ENCODE data around the gene SERINC5.
A peak's percentile ranks its signal among the peaks of the same experiment; 100 is the strongest.
"Not testable (repeated sequence)": the region's sequence is repeated elsewhere in the genome, so short reads cannot be mapped to it uniquely, and the experiment has no call there.

Gene SERINC5

GRCh38 chr5:80172067-80172695, 83.7 kb downstream of the SERINC5 start:
- DNase-seq (ENCODE audit: low read depth, low spot score), result no peak

DNA sequence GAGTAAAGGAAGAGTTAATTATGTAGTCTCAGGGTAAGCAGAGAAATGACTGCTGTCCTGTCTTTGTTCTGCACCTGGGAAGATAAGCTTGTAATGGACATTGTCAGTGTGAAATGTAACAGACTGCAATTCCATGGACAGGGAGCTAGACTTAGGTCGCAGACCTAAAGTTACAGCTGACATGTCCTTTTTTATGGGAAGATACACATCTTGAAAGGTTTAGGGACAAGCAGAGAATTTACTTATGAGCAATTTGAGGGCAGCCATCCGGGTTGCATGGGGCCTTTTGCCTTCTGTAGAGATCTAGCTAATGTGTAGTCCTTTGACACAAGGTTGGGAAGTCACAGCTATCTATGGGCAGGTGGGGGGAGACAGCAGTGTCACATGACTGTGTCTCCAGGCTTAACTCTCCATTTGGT, 85.7 kb downstream of the SERINC5 start:
- DNase-seq (ENCODE audit: low read depth, low spot score), result no peak

- no peak for DNase-seq (ENCODE audit: low read depth, low spot score)
These were observed 87.3 kb downstream of the SERINC5 start for GRCh38 chr5:80168388-80169028.

DNA sequence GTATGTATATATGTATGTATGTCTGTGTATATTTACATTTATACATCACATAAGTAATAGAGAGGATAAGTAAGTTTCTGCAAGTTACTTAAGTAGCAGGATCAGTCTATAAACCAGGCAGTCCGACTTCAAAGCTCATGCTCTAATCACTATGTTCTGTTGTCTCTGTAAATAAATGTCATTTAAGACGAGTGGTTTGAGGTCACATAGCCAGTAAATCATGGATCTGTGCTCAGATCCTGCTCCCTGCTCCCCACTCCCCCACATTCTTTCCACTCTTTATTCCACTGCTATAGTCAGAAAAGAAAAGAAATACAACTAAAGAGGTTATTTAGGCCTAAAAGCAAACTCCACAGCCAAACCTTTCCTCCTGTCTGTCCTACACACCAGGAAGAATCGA, 90.4 kb downstream of the SERINC5 start:
- no peak for DNase-seq (ENCODE audit: low read depth, low spot score)

- DNase-seq (ENCODE audit: low read depth, low spot score), result no peak
These were observed 94.7 kb downstream of the SERINC5 start for GRCh38 chr5:80161165-80161564.

DNA sequence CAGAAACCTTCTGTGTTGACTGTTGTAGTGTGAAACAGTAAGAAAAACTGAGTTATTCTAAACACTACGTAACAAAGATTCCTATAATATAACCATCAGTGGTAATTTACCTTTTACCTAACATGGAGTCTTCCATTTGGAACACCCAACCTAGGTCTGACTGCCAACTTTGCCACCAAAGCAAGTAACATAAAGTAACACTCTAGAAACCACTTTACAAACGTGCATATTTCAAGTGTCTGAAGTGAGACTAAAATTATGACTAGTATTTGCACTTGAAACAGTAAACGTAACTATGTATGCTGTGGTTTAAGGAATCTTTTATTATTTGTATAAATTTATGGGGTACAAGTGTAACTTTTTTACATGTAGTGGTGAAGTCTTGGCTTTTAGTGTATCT, 95.6 kb downstream of the SERINC5 start:
- DNase-seq (ENCODE audit: low read depth, low spot score), result no peak

GRCh38 chr5:80159133-80159815, 96.6 kb downstream of the SERINC5 start:
- DNase-seq (ENCODE audit: low read depth, low spot score), result no peak

DNA sequence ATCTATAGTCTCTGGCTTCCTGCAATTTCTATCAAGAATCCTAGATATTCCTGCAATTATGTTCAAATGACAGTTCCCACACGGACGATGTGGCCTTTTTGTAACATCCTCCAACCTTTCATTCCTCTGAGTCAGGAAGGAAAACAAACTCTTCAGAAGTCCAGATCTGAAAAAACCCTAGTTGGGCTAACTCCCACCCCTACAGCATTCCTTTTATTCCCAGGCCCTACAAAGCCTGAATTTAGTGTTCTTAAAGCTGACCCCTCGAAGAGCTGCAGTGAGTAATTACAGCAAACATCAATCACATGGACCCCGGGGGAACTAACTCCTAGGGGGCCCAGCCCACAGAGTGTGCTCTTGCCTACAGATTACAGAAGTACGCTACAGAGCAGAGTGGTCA, 99.7 kb downstream of the SERINC5 start:
- peak; percentile 12 for DNase-seq (ENCODE audit: low read depth, low spot score)

DNA sequence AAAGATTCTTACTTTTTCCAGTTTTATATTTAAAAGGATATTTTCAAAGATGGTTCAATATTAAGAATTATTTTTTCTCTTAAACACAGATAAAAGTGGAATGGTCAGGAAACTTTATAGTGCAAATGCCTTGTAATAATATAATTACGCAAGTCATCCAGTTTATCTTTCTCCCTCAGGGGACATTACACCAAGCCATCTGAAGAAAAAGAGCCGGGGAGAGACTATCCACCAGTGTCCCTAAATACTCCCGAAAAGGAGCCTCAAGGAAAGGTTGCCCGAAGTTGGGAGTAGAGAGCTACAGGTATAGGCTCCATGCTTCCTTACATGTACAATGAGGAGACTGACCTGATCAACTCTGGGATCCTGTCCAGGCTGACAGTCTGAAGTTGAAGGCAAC, 101.1 kb downstream of the SERINC5 start:
- DNase-seq (ENCODE audit: low read depth, low spot score), result no peak

DNA sequence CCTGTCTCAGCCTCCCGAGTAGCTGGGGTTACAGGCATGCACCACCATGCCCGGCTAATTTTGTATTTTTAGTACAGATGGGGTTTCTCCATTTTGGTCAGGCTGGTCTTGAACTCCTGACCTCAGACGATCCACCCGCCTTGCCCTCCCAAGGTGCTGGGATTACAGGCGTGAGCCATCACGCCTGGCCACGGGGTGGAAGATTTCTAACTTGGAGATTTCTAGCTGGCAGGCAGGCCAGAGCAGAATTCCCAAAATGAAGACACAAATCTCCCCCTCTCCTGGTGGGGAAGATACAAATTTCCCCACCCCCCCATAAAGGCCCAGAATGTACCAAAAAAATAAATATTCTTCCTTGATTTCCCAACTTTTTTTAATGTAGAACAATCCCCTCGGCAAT, 101.6 kb downstream of the SERINC5 start:
- DNase-seq (ENCODE audit: low read depth, low spot score), result not testable (repeated sequence)

DNA sequence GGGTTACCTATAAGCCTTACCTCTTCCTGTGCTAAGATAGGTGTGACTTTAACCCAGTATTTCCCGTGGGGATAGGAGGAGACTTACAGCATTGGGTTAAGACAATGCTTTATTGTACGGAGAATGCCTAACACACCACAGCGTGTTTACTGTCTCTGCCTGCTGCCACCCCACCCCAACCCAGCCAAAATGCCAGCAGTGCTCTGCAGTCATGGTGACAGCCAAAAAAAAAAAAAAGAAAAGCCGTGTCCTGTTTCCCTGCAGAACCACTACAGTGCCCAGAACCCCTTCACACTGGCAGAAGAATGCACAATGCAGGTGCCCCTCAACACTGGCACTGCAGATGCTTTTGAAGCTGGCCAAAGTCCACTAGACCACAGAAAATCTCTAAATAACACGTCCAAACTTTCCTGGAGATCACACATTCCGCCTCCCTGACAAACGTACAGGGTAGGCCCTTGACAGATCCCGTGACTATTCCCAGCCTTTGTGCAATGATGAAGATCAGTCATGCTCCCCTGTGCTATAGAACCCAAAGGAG, 102.2 kb downstream of the SERINC5 start:
- DNase-seq (ENCODE audit: low read depth, low spot score), result no peak

DNA sequence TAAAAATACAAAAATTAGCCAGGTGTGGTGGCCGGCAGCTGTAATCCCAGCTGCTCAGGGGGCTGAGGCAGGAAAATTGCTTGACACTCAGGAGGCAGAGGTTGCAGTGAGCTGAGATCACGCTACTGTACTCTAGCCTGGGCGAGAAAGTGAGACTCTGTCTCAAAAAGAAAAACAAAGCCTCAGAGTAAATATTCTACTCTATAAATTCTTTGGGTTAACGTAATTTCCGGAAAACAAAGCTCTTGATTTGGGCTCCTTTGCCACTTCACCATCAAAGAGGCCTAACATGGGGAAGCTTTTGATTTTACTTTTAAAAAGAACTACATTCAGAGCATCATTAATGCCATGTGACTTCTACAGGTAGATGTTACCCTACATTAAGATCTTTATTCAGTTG, 103.1 kb downstream of the SERINC5 start:
- DNase-seq (ENCODE audit: low read depth, low spot score), result no peak

DNA sequence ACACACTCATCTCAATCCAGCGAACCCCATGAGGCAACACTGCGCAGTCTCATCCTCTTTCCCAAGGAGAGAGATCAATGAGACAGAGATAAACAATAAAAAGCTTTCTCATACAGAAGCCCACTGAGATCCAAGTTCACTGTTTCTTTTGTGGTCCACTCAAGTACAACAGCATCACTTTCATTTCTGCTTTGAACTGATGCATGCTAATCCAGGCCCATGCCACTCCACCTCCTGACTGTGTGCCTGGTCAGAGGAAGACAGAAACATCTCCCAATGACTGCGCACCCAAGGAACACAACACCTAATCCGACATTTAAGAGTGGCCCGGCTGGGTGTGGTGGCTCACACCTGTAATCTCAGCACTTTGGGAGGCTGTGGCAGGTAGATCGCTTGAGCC, 104.0 kb downstream of the SERINC5 start:
- DNase-seq (ENCODE audit: low read depth, low spot score), result no peak

- DNase-seq (ENCODE audit: low read depth, low spot score), result no peak
These were observed 105.1 kb downstream of the SERINC5 start for GRCh38 chr5:80150731-80151130.

GRCh38 chr5:80149161-80149609, 106.7 kb downstream of the SERINC5 start:
- DNase-seq (ENCODE audit: low read depth, low spot score), result no peak

DNA sequence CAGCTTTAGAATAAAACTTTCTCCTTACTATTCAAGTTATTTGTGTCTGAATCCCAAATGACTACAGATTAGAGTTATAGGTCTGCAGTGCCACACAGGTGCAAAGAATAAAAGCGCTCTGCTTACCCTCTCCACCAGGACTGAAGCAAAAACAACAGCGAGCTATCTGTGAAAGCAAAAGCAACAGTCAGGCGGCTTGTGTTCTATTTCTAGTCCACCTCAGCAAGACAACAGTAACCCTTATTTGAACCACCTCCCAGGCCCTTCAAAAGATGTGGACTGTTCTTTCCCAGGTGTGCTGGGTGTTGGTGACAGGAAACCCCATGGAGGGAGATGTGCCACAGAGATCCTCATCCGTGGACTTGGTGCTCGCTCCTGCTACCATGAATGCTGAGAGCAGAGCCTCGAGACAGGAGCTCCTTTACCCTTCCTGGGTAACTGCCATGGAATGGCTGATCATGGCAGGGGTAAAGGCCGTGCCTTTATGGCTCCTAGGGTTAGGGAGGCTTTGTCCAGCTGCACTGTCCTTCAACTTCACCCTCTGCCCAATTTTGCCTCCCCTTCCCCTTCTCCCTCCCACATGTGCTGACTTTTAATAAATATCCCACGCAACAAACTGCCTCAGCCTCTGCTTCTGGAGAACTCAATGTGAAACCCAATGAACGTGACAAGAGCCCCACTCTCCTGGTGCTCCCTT, 108.6 kb downstream of the SERINC5 start:
- DNase-seq (ENCODE audit: low read depth, low spot score), result no peak

DNA sequence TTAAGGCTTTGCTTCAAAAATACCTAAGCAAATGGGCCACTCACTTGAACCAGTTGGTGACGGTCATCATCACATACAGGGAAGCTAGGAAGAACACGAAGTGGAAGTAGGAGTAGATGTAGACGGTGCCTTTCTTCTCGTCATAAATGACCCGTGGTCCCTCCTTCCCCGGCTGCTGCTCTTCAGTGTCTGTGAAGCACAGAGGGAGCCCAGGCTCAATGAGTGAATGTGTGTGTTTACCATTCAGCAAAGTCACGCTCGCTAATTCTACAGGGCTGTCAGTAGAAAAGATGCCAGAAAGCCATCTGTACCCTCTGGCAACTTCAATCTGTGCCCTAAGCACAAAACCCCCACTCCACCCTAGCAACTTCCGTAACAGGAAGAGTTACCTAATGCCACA, 109.8 kb downstream of the SERINC5 start:
- no peak for DNase-seq (ENCODE audit: low read depth, low spot score)

GRCh38 chr5:80143491-80143890, 112.4 kb downstream of the SERINC5 start:
- no peak for DNase-seq (ENCODE audit: low read depth, low spot score)

GRCh38 chr5:80142996-80143395, 112.9 kb downstream of the SERINC5 start:
- DNase-seq (ENCODE audit: low read depth, low spot score), result no peak

DNA sequence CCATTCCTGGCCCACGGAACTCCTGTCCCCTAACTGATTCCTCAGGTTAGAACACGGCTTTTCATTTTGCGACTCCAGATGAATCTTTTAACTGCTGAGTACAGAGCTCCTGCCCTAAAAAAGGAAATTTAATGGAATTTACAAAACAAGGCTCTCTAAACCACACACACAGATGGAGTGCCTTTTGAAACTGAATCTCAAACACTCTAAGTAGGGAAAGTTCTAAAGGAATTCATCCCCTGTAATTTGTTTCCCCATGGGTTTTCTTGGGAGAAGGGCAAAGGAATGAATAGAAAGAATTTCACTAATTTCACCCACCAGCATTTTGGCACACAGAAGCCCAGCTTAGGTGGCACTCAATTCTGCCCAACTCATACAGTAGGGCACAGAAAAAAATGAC, 114.2 kb downstream of the SERINC5 start:
- DNase-seq (ENCODE audit: low read depth, low spot score), result no peak

DNA sequence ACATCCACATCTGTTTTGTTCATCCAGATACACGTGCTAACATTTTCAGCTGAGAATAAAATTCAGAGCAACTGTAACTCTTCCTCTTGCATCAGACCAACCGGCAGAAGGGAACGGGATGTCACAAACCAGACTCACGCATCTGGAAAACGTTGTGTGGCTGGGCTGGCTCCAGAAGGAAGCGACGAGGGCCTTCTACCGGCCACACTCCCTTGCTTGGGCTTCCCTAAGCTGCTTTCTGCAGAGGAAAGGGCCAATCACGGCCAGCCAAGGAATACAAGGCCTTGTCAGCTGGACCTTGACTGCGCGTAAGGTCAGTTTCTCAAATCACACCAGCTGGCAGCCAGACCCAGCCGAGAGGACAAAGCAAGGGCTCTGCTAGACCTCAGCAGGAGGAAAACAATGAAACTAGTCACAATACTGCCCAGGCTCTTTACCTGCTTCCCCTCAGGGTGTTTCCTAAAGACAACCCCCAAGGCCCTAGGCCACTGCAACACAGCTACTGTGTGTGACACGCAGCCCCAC, 114.6 kb downstream of the SERINC5 start:
- DNase-seq (ENCODE audit: low read depth, low spot score), result no peak

DNA sequence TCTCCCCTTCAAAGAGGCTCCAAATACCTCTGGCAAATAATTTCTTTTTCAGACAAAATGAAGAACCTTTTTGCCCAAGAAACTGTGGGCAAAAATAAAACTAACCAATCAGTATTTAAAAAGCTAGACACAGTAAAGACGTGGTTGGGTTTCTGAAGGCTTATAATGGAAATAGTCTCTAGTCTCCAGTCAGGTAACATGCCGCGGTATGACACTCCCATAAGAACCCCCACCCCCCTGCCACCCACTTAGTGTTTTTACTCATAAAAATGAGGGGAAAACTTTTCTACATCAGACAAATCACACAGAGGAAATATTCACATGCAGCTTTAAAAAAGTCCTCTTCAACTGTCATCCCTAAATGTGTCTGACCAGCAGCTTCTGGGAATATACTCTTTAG, 115.4 kb downstream of the SERINC5 start:
- DNase-seq (ENCODE audit: low read depth, low spot score), result no peak
